OCI-M2 (cell line): ENCODE measurements around the gene DLG2.
"Not testable (repeated sequence)": the region's sequence is repeated elsewhere in the genome, so short reads cannot be mapped to it uniquely, and the experiment has no call there.

ENCODE experiments used
- DNase-seq: peaks from one replicate; lab custom pipeline; 2025; ENCODE audit not compliant: unreplicated experiment; lab: John Stamatoyannopoulos, UW

DLG2 gene

GRCh38 chr11:84308491-84308890 is 1318.7 kb downstream of the DLG2 start:
- not testable (repeated sequence) for DNase-seq

- no peak for DNase-seq
These were observed 1327.1 kb downstream of the DLG2 start for GRCh38 chr11:84300092-84300491.

DNA sequence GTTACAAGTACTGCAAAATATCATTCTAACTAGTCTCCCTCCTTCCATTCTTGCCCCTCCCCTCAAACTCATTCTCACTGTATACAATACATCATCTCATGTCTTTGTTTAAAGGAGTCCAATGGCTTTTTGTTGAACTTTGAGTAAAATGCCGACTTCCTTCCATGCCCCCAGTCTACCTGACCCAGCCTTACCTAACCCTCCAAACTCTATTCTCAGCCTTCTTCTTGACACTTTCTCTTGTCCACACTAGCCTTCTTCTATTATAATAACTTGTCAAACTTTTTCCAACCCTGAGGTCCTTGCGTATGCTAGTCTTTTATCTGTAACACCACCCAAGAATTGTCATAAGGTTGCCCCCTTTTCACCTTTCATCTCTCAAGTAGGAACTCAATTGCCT is 1329.6 kb downstream of the DLG2 start:
- no peak for DNase-seq

DNA sequence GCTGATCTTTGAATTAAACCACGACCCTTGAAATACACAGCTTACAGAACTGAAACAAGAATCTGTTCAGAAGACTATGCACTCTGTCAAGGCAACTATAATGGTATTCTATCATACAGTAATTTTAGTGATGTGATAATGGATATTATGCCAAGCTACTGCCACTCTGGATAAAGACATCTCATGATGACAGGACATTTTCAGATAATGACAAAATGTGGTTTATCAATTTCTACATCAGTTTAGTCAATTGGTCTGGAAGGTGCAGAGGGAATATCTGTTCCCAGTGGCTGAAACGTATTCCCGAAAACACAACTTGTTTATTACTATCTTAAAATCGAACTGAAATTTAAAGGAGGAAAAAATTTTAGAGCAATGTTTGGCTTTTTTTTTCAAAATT is 1331.3 kb downstream of the DLG2 start:
- no peak for DNase-seq

GRCh38 chr11:84292955-84293354 is 1334.2 kb downstream of the DLG2 start:
- DNase-seq, result no peak

DNA sequence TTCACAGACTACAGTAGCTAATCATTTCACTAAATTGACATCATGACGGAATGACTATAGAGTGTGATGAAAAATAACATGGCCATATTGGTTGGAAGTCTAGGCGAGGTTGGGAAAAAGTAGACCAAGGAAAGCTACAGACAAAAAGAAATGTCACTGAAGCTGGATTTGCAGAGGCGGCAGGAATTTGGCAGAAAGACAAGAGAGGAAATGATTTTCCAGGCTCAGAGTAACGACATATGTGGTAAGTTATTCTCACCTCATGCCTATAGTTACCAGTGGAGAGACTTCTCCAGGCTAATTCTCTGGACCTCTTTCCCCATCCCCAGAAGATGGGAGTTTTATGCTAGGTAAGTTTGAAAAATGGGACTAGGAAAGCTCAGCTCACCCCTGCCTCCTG is 1335.1 kb downstream of the DLG2 start:
- no peak for DNase-seq

GRCh38 chr11:84290647-84291046 is 1336.5 kb downstream of the DLG2 start:
- DNase-seq, result no peak

DNA sequence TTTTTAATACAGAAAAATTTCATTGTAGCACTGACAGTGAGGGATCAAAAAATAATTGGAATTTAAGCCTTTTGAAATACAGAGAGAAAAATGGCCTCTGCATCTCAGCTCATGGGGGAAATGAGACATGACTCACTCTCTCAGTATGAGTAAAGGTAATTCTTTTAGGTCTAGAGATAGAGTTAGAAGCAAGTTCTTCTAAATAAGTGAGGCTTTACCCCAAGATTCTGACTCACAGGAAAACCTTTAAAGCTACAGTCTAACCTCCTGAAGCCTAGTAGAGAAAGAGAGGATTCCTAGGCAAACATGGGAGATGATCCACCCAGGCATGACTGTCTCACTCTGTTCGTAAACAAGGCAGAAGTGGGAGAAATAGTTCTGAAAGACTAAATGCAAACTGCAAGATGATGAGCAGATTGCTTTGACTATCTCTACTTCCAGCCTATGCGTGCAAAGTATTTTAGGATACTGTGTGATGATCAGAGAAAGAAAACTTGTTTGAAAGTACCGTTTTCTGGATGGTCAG is 1337.7 kb downstream of the DLG2 start:
- no peak for DNase-seq

GRCh38 chr11:84273541-84273940 is 1353.6 kb downstream of the DLG2 start:
- no peak for DNase-seq

- DNase-seq, result no peak
These were observed 1356.7 kb downstream of the DLG2 start for GRCh38 chr11:84270466-84270865.

DNA sequence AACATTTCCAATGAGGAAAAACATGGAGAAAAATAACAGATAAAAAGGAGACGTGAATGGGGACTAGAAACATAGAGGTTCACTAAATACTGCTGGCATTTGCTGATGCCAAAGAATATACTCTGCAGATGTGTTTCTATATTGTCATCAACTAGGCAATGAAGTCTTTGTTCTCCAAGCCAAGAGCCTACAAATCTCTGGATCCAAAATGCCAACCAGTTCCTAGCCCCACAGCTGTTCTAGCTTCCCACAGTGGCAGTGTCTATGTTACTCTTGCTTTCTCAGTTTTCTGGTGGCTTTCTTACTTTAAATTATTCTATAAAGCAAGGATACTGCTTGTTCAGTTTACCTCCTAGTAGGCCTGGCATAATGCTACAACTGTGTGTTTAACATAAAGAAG is 1363.1 kb downstream of the DLG2 start:
- DNase-seq, result no peak

DNA sequence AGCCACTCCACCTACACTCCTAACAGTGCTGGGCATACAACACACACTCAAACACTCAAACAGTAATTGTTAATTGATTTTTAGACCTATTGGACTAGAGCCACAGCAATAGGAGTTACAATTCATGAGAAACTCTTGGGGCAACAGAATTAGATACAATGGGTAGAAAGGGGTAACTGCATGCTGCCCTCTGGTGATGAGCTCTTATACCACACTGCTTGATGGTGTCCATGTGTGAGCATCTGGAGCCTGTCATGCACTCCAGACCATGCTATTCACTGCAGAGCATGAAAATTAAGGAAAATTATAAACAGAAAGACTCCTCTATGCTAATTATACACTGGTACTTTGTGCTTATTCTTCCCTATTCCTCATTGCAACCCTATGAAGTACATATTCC is 1365.4 kb downstream of the DLG2 start:
- DNase-seq, result no peak

- no peak for DNase-seq
These were observed 1366.3 kb downstream of the DLG2 start for GRCh38 chr11:84260862-84261261.

- no peak for DNase-seq
These were observed 1370.5 kb downstream of the DLG2 start for GRCh38 chr11:84256618-84257017.

DNA sequence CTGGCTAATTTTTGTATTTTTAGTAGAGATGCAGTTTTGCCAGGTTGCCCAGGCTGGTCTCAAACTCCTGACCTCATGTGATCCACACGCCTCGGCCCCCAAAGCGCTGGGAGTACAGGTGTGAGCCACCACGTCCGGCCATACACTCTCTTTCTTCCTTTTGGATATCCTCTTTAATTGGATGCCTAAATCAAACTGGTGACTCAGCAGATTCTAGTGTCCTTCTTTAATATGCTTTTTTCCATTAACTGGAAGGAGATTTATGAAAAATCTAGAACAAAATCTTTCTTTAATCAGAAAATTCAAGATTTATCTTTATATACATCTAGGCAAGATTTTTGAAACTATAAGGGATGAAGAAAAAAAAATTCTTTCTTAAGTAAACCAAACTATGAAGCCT is 1371.7 kb downstream of the DLG2 start:
- no peak for DNase-seq

- DNase-seq, result no peak
These were observed 1376.1 kb downstream of the DLG2 start for GRCh38 chr11:84250834-84251613.

DNA sequence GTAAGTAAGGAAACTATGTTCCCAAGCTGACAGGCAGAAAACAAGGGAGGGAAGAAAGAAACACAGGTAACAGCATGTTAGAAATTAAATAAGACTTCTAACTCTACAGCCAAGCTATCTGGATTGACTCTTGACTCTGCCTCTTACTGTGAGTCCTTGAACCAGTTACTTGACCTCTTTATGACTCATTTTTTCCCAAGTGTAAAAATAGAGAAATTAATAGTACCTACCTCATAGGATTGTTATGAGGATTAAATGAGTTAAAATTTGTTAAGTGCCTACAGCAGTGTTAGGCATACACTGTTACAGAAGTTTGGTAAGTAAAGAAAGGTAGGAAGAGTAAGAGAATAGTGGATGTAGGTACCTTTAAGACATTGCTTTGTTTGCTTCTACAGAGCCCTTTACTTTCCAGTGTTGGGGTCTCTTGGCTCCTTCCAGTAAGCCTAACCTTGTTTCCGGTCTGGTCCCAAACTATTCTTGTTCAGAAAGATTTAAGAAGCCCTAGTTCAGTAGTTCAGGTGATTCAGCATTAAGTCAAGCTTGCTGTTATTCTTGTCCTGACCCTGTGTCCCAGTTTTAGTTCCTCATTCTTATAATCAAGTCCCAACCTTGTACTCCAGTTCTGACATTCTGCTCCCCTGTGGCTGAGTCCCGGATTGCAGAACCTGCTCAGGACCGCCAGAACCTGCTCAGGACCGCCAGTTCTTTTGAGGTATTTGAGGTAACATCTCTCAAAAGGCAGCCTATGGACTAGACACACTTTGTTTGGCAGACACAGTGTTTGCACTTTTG is 1377.6 kb downstream of the DLG2 start:
- DNase-seq, result no peak

DNA sequence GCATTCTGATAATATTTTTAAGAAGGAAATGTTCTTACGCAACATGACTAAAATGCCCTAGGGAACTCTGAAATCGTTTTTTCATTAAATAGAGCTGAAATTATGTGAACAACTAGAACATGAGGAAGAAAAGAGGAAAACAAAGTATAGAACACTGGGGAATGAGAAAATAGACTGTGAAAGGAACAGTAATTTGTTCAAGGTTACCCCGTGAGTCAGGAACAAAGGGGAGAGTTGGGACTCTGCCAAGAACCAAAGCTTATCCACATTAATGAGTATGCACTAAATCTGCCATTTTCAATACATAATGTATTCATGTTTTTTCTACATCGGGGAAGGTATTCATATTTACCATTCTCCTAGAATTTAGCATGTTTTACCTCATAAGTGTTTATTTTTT is 1379.2 kb downstream of the DLG2 start:
- DNase-seq, result no peak

DNA sequence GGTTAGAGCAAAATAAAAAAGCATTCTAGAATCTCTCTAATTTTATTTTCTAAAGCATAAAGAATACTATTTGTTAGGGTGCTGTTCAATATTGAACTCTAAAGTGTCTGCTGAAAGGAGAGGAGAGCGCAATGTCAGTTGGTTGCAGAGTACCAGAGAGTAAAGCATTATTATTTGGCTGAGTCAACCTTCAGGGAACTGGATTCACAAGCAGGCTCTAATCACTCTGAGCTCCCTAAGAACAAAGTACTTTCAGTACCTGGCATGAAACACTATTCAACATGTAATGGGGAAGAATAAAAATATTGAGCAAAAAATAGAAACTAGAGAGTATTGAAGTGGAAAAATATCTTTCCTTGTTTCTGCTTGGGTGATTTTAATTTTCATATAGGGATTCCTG is 1380.0 kb downstream of the DLG2 start:
- no peak for DNase-seq

DNA sequence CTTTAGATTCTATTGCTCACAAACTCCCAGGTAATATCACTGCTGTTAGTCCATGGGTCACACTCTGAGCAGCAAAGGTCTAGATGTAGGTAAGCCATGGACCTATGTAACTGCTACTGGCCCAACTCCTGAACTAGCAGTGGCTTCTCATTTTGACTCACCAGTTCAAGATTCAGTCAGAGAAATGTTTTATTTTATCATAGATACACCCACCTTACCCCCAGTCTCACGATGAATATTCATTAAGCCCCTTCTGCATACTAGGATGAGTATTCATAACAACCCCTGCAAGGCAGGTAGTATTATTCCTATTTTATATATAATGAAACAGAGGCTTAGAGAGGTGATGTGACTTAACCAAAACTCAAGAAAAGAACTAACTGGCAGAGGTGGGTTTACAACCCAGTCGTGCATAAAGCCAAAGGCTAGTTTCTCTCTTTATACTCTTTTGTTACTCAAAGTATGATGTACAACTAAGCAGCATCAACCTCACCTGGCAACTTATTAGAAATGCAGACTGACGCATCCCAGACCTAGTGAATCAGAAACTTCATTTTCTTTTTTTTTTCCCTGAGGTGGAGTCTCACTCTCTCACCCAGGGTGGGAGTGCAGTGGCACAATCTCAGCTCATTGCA is 1383.4 kb downstream of the DLG2 start:
- DNase-seq, result no peak

- DNase-seq, result no peak
These were observed 1385.6 kb downstream of the DLG2 start for GRCh38 chr11:84241343-84242131.
